IMR-90 (cell line): Measurements from ENCODE around the gene SLC18A2. TPM values are rescaled to one million over a fixed set of nuclear protein-coding genes. Genes with fewer than 3 reads are reported as not detected.

Source experiments
- ATAC-seq: fragments of 200-7000 bp; cut with Tn5 transposase; 2 replicates; pipeline ENCODE4 v1.9.1; 2020; ENCODE audit warnings: low read depth, mild to moderate bottlenecking, moderate library complexity
- BruUV-seq: library from RNA; stranded (reverse); fragments of 400-500 nt; replicated peaks from 2 replicates; lab custom pipeline; 2021; lab: Mats Ljungman, UMichigan
- CTCF ChIA-PET: fragments of 300-600 bp; formaldehyde crosslinking; extraction: SDS; loops from one replicate; lab custom pipeline; 2021; ENCODE audit warnings: antibody characterized with exemption; lab: Yijun Ruan, JAX
- POLR2A ChIA-PET: fragments of 300-600 bp; sonication (Branson Sonifier 250); formaldehyde crosslinking; loops from one replicate; lab custom pipeline; 2022; ENCODE audit warnings: antibody characterized with exemption; ENCODE audit not compliant: unreplicated experiment; lab: Charles Lee
- DNase-seq: peaks from one replicate; pipeline ENCODE4 v3.0.0; 2013
- H2AFZ ChIP-seq: replicated peaks from 2 replicates; pipeline ENCODE3; 2013; ENCODE audit warnings: low read length, mild to moderate bottlenecking; ENCODE audit not compliant: poor library complexity
- H2AK5ac ChIP-seq: 2 replicates; pipeline ENCODE4 v1.6.1; 2013; ENCODE audit warnings: low read depth, low read length, inconsistent platforms
- H2AK9ac ChIP-seq: replicated peaks from 2 replicates; pipeline ENCODE3; 2013; ENCODE audit warnings: mild to moderate bottlenecking, low read depth, low read length, moderate library complexity; ENCODE audit not compliant: poor library complexity
- H2BK120ac ChIP-seq: 2 replicates; pipeline ENCODE4 v1.6.1; 2013; ENCODE audit warnings: low read depth, low read length, inconsistent platforms
- H2BK15ac ChIP-seq: 3 replicates; pipeline ENCODE4 v1.6.1; 2013; ENCODE audit warnings: low read depth, low read length, inconsistent platforms
- H2BK20ac ChIP-seq: 2 replicates; pipeline ENCODE4 v1.6.1; 2013; ENCODE audit warnings: low read depth, mild to moderate bottlenecking, inconsistent platforms, low read length, moderate library complexity
- H2BK5ac ChIP-seq: 2 replicates; pipeline ENCODE4 v1.6.1; 2013; ENCODE audit warnings: mild to moderate bottlenecking, low read depth, low read length, inconsistent platforms; ENCODE audit not compliant: poor library complexity, severe bottlenecking
- H3K14ac ChIP-seq: replicated peaks from 2 replicates; pipeline ENCODE4 v1.6.1; 2013; ENCODE audit warnings: low read depth, low read length, inconsistent platforms
- H3K18ac ChIP-seq: 2 replicates; pipeline ENCODE4 v1.6.1; 2013; ENCODE audit warnings: low read depth, low read length, control low read depth
- H3K23ac ChIP-seq: 2 replicates; pipeline ENCODE4 v1.6.1; 2013; ENCODE audit warnings: low read depth, low read length, inconsistent platforms
- H3K27ac ChIP-seq: 2 replicates; pipeline ENCODE4 v1.5.1; 2013; ENCODE audit warnings: mild to moderate bottlenecking, control low read depth, low read length; ENCODE audit not compliant: insufficient read depth
- H3K27me3 ChIP-seq: 2 replicates; pipeline ENCODE4 v1.6.1; 2013; ENCODE audit warnings: low read length; ENCODE audit not compliant: control insufficient read depth, insufficient read depth
- H3K36me3 ChIP-seq: 2 replicates; pipeline ENCODE4 v1.6.1; 2013; ENCODE audit warnings: low read length, mixed read lengths; ENCODE audit not compliant: control insufficient read depth, insufficient read depth
- H3K4ac ChIP-seq: 2 replicates; pipeline ENCODE4 v1.6.1; 2013; ENCODE audit warnings: low read depth, low read length, inconsistent platforms
- H3K4me1 ChIP-seq: 2 replicates; pipeline ENCODE4 v1.6.1; 2013; ENCODE audit warnings: low read length, mixed read lengths; ENCODE audit not compliant: control insufficient read depth, insufficient read depth
- H3K4me2 ChIP-seq: 2 replicates; pipeline ENCODE4 v1.6.1; 2013; ENCODE audit warnings: low read depth, mild to moderate bottlenecking, control low read depth, low read length, moderate library complexity
- H3K4me3 ChIP-seq: 2 replicates; pipeline ENCODE4 v1.5.1; 2013; ENCODE audit warnings: low read depth, mild to moderate bottlenecking, control low read depth, low read length, moderate library complexity; ENCODE audit not compliant: insufficient read depth
- H3K56ac ChIP-seq: 2 replicates; pipeline ENCODE4 v1.6.1; 2013; ENCODE audit warnings: low read length, inconsistent platforms; ENCODE audit not compliant: insufficient read depth; ENCODE audit errors: extremely low read depth
- H3K79me1 ChIP-seq, 2 experiments: 2 replicates each; pipeline ENCODE4 v1.6.1; 2013; ENCODE audit warnings: low read length in 2 of 2, inconsistent platforms in 1 of 2, low read depth in 1 of 2
- H3K9ac ChIP-seq: 2 replicates; pipeline ENCODE4 v1.6.1; 2013; ENCODE audit warnings: low read depth, low read length, control low read depth
- H3K9me1 ChIP-seq: 2 replicates; pipeline ENCODE4 v1.6.1; 2013; ENCODE audit warnings: low read length, inconsistent platforms; ENCODE audit not compliant: insufficient read depth
- H3K9me3 ChIP-seq: 2 replicates; pipeline ENCODE4 v1.6.1; 2013; ENCODE audit warnings: low read length; ENCODE audit not compliant: control insufficient read depth, insufficient read depth
- H4K20me1 ChIP-seq: 2 replicates; pipeline ENCODE4 v1.6.1; 2013; ENCODE audit warnings: low read length, inconsistent platforms; ENCODE audit not compliant: insufficient read depth
- H4K5ac ChIP-seq: 2 replicates; pipeline ENCODE4 v1.6.1; 2013; ENCODE audit warnings: mild to moderate bottlenecking, low read depth, low read length, control low read depth
- H4K8ac ChIP-seq, 2 experiments: 2 replicates each; pipeline ENCODE4 v1.6.1; 2013; ENCODE audit warnings: low read depth in 2 of 2, low read length in 2 of 2, control low read depth in 1 of 2, inconsistent platforms in 1 of 2
- H4K91ac ChIP-seq: 2 replicates; pipeline ENCODE4 v1.6.1; 2013; ENCODE audit warnings: low read depth, low read length, inconsistent platforms; ENCODE audit not compliant: insufficient read depth
- FOS ChIP-seq: fragments of 150-350 bp; IDR thresholded peaks from 2 replicates; pipeline ENCODE4 v1.6.1; 2016; ENCODE audit warnings: low read depth, low read length
- MXI1 ChIP-seq: IDR thresholded peaks from 2 replicates; pipeline ENCODE4 v1.6.1; 2012; ENCODE audit warnings: low read depth, mild to moderate bottlenecking, low read length, moderate library complexity, borderline replicate concordance
- SMC3 ChIP-seq: fragments of 150-350 bp; IDR thresholded peaks from 2 replicates; pipeline ENCODE4 v1.6.1; 2016; ENCODE audit warnings: low read depth, mild to moderate bottlenecking, antibody characterized with exemption, low read length, moderate library complexity
- USF2 ChIP-seq: fragments of 150-350 bp; IDR thresholded peaks from 2 replicates; pipeline ENCODE4 v1.6.1; 2017; ENCODE audit warnings: mild to moderate bottlenecking, antibody characterized with exemption, low read length, low read depth
- WGBS, 2 experiments: methylation state at CpG; one replicate each; pipeline versions ENCODE4 v1.1.5 to v1.1.7; 2013; ENCODE audit warnings: missing lambda C conversion rate in 2 of 2; ENCODE audit not compliant: insufficient read length in 1 of 2; ENCODE audit errors: extremely low coverage in 2 of 2; 5-methylcytosine and 5-hydroxymethylcytosine counted together
- dilution Hi-C: fragments of 300-500 bp; cut with HindIII; formaldehyde crosslinking; loops from one replicate; pipeline ENCODE4 v1.14.3; 2018; ENCODE audit warnings: low sequenced_read_pairs; ENCODE audit not compliant: unreplicated experiment
- in situ Hi-C: fragments of 300-500 bp; cut with MboI; formaldehyde crosslinking; loops from 3 replicates; pipeline ENCODE4 v1.14.3; 2019; ENCODE audit warnings: low sequenced_read_pairs, inconsistent platforms, mixed read lengths
- intact Hi-C: fragments of 100-400 bp; cut with micrococcal nuclease; formaldehyde crosslinking; loops from 2 replicates; pipeline ENCODE4 v1.10.0; 2022
- polyA plus RNA-seq, 3 experiments: library from polyadenylated mRNA; depleted of rRNA; stranded (reverse); fragments of >200 nt; gene quantifications; 2 replicates each; pipeline ENCODE4 v1.2.3, GENCODE V29; 2012; ENCODE audit warnings: low replicate concordance in 1 of 3
- total RNA-seq: library from RNA; depleted of rRNA; stranded (reverse); fragments of >200 nt; gene quantifications from 2 replicates; pipeline ENCODE4 v1.2.3, GENCODE V29; 2012

SLC18A2 gene
- total and polyA plus RNA-seq, 2 of the 4 experiments (the other 2 are of a cell fraction) = not detected

DNA sequence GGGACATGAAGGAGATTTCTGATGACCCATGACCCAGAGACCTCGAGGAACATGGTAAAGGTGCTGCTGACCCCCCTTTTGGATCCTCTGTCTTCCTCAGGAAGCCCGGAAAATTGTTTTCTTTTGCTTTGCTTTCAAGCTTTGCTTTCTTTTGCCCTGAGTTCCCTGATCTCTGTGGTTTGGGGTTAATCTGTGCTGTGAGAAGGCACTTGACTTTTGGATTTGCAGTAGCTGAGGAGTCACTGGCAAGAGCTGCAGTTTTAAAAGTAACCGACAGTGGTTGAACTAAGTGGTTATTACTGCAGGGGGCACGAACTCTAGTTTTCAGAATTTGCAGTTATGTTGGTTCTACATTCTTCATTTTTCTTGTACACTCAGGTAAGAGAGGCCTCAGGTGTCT is 81.3 kb downstream of the SLC18A2 start:
- no peak overlapping the region for H3K14ac ChIP-seq
- H3K4me1 ChIP-seq = 0 out of 2 replicates have a peak, but pooled peaks cover 2% of the 10 kb centered on the region
- H3K56ac ChIP-seq = no peak overlapping the region
- H3K79me1 ChIP-seq = peaks cover 12 to 14% of the 10 kb centered on the region in 2 experiments; a peak in 2 of 4 replicates
- H2AK9ac ChIP-seq = no peak overlapping the region
- H3K9me1 ChIP-seq = no peaks in the 10 kb centered on the region
- no peak overlapping the region for H3K4ac ChIP-seq
- no CpG with 5 or more reads among the region's 4 CpGs for WGBS, 2 experiments
- H3K36me3 ChIP-seq = no peaks in the 10 kb centered on the region
- ChIA-PET CTCF (no interaction called here), POLR2A (no interaction called here)
- H2BK20ac ChIP-seq = no peak overlapping the region
- H3K9me3 ChIP-seq = no peaks in the 10 kb centered on the region
- H2AFZ ChIP-seq = no peak overlapping the region
- TF ChIP-seq USF2 = no peak
- TF ChIP-seq MXI1 = no peak
- no peak for TF ChIP-seq SMC3
- no peak for TF ChIP-seq FOS
- ATAC-seq (0 out of 2 replicates have a peak, but pooled peaks have one; percentile 21), DNase-seq (no peak)
- H3K23ac ChIP-seq = no peak overlapping the region
- dilution Hi-C loops = no loop called here
- H3K18ac ChIP-seq = no peak overlapping the region
- H3K4me3 ChIP-seq = no peak overlapping the region
- no peak overlapping the region for H2BK15ac ChIP-seq
- no peak overlapping the region for H2BK5ac ChIP-seq
- intact Hi-C loops = no loop called here
- H3K4me2 ChIP-seq = no peak overlapping the region
- no peak overlapping the region for H2BK120ac ChIP-seq
- peaks cover 5% of the 10 kb centered on the region; the same call in 1 of the 2 replicates for H4K20me1 ChIP-seq
- no TSS peak for BruUV-seq
- no peak overlapping the region for H3K27ac ChIP-seq
- no peak overlapping the region for H4K91ac ChIP-seq
- no peak overlapping the region for H3K9ac ChIP-seq
- H2AK5ac ChIP-seq = no peak overlapping the region
- H3K27me3 ChIP-seq = no peaks in the 10 kb centered on the region
- no peak overlapping the region for H4K5ac ChIP-seq
- in situ Hi-C loops = no loop called here
- no peak overlapping the region for H4K8ac ChIP-seq
